Right atrium auricular region (tissue), 2 donors: ENCODE results near the gene CPB1. TPM values are rescaled to one million over a fixed set of nuclear protein-coding genes. Genes with fewer than 3 reads are reported as not detected.

Source experiments
- DNase-seq: peaks from one replicate; pipeline ENCODE4 v3.0.0-alpha.2; 2019; ENCODE audit warnings: low spot score
- H3K27ac ChIP-seq, 2 donors: fragments of 200-600 bp; sonication (generic); 1 replicate in 1 of 2; 2 replicates in 1 of 2; pipeline ENCODE4 v1.5.1; 2016 to 2019
- H3K27me3 ChIP-seq, 2 donors: fragments of 200-600 bp; sonication (generic); one replicate each; pipeline versions ENCODE4 v1.5.1 to v1.6.0; 2017 to 2019
- H3K36me3 ChIP-seq: fragments of 200-600 bp; sonication (generic); one replicate; pipeline ENCODE4 v1.5.1; 2016
- H3K4me1 ChIP-seq, 2 donors: fragments of 200-600 bp; sonication (generic); one replicate each; pipeline versions ENCODE4 v1.5.1 to v1.6.0; 2017 to 2019
- H3K4me3 ChIP-seq, 2 donors: fragments of 200-600 bp; sonication (generic); 1 replicate in 1 of 2; 2 replicates in 1 of 2; pipeline ENCODE4 v1.5.1; 2017 to 2019; ENCODE audit warnings: mild to moderate bottlenecking in 1 of 2, moderate library complexity in 1 of 2
- H3K9me3 ChIP-seq, 2 donors: fragments of 200-600 bp; sonication (generic); one replicate each; pipeline ENCODE4 v1.5.1; 2019
- CTCF ChIP-seq, 2 donors: fragments of 200-600 bp; sonication (generic); IDR thresholded peaks; one replicate each; pipeline ENCODE4 v1.5.1; 2019; ENCODE audit warnings: antibody characterized with exemption in 2 of 2
- total RNA-seq, 2 donors: library from RNA; depleted of rRNA; stranded (reverse); fragments of >200 nt; gene quantifications; one replicate each; pipeline ENCODE4 v1.1.0, GENCODE V29; 2016

The CPB1 gene
- total RNA-seq, 2 donors from 2014 or later, result 0.41 TPM; not detected in 1

GRCh38 chr3:148903022-148903442, 75.4 kb downstream of the CPB1 start:
- no peak overlapping the region for H3K27ac ChIP-seq
- no peaks in the 10 kb centered on the region for H3K36me3 ChIP-seq
- no peaks in the 10 kb centered on the region for H3K9me3 ChIP-seq
- TF ChIP-seq CTCF (IDR thresholded peaks at IDR 0.05), result no peak
- H3K4me3 ChIP-seq, result no peak overlapping the region
- H3K4me1 ChIP-seq, result no peaks in the 10 kb centered on the region
- DNase-seq, result no peak
- H3K27me3 ChIP-seq, result no peaks in the 10 kb centered on the region

- Histone ChIP-seq H3K4me3 (no peak overlapping the region), H3K36me3 (no peaks in the 10 kb centered on the region), H3K27ac (no peak overlapping the region), H3K27me3 (no peaks in the 10 kb centered on the region), H3K4me1 (no peaks in the 10 kb centered on the region), H3K9me3 (no peaks in the 10 kb centered on the region)
- TF ChIP-seq CTCF (IDR thresholded peaks at IDR 0.05), result no peak
- DNase-seq, result no peak
Measured at GRCh38 chr3:148903941-148904340, 76.3 kb downstream of the CPB1 start.

- no peak overlapping the region for H3K4me3 ChIP-seq
- DNase-seq, result no peak
- H3K9me3 ChIP-seq, result no peaks in the 10 kb centered on the region
- no peak for TF ChIP-seq CTCF (IDR thresholded peaks at IDR 0.05)
- no peaks in the 10 kb centered on the region for H3K36me3 ChIP-seq
- H3K4me1 ChIP-seq, result no peaks in the 10 kb centered on the region
- no peak overlapping the region for H3K27ac ChIP-seq
- no peaks in the 10 kb centered on the region for H3K27me3 ChIP-seq
Measured at GRCh38 chr3:148906667-148907066, 79.1 kb downstream of the CPB1 start.

Other genes with a start within 250 kb of the CPB1 start
- gene AGTR1, start 129.9 kb upstream of the CPB1 start, total RNA-seq, result 10 to 100 TPM; 22.6 to 35.2 TPM
- 1 to 10 TPM; 1.3 to 5.1 TPM for gene CPA3, start 37.5 kb downstream of the CPB1 start, total RNA-seq
- 10 to 100 TPM; 67.9 to 70.7 TPM for gene GYG1, start 163.7 kb downstream of the CPB1 start, total RNA-seq